Measurements from ENCODE around the gene GRPEL1. TPM values are rescaled to one million over a fixed set of nuclear protein-coding genes. Genes with fewer than 3 reads are reported as not detected.

GRPEL1 gene
- total and polyA plus RNA-seq, 2 of the 8 experiments (the other 6 are each of a cell fraction or from before 2014, with no cell fraction given): 13.5 to 39.9 TPM

DNA sequence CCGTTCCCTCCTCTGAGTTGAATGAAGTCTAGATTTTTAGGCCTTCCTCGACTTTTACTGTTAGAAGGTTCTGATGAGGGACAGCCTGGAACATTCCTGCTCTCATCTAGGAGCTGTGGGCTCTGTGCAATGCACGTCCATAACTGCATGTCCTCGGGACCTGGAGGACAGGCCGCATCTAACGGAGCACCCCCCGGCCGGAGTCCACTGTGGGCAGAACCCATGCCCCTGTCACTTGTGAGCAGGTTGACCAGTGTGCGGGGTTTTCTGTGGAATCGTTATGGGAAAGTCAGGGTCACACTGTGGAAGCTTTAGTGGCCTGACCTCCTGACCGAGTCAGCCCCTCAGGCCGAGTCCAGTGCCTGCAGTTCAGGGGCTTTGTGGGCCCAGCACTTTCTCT, 44.0 kb downstream of the GRPEL1 start (continued):
- TF ChIP-seq RAD21 (IDR thresholded peaks at IDR 0.05 in 1 of 2, conservative IDR thresholded peaks at IDR 0.05 in 1 of 2; ENCODE audit: low read depth in 2 of 2, low read length in 2 of 2): no peak
- TF ChIP-seq SRF (IDR thresholded peaks at IDR 0.05; ENCODE audit: low read depth, low read length): no peak
- no peak for TF ChIP-seq RNF2 (IDR thresholded peaks at IDR 0.05; ENCODE audit: borderline replicate concordance, low read depth, low read length, missing control alignments, poor library complexity, severe bottlenecking)
- TF ChIP-seq SIX5 (IDR thresholded peaks at IDR 0.05; ENCODE audit: low read depth, low read length): no peak
- TF ChIP-seq SP4 (IDR thresholded peaks at IDR 0.05; ENCODE audit: low read length): no peak
- no peak for TF ChIP-seq TBP (IDR thresholded peaks at IDR 0.05; ENCODE audit: low read depth, low read length)
